ENCODE results near the gene PDK1.
"Not testable (repeated sequence)": the region's sequence is repeated elsewhere in the genome, so short reads cannot be mapped to it uniquely, and the experiment has no call there.

PDK1 gene

DNA sequence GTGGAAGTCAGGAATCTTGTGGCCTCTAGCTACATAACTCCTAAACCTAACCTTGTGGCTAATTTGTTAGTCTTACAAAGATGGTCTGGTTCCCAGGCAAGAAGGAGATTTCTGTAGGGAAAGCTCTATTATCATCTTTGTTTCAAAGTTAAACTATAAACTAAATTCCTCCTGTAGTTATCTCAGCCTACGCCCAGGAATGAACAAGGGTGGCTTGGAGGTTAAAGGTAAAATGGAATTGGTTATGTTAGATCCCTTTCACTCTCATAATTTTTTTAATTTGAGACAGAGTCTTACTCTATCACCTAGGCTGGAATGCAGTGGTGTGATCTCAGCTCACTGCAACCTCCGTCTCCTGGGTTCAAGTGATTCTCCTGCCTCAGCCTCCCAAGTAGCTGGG, 24.6 kb upstream of the PDK1 start:
- no peak overlapping the region for H3K4me3 ChIP-seq (replicated peaks; ENCODE audit: low read depth, low read length)
- TF ChIP-seq, protein P1, sequence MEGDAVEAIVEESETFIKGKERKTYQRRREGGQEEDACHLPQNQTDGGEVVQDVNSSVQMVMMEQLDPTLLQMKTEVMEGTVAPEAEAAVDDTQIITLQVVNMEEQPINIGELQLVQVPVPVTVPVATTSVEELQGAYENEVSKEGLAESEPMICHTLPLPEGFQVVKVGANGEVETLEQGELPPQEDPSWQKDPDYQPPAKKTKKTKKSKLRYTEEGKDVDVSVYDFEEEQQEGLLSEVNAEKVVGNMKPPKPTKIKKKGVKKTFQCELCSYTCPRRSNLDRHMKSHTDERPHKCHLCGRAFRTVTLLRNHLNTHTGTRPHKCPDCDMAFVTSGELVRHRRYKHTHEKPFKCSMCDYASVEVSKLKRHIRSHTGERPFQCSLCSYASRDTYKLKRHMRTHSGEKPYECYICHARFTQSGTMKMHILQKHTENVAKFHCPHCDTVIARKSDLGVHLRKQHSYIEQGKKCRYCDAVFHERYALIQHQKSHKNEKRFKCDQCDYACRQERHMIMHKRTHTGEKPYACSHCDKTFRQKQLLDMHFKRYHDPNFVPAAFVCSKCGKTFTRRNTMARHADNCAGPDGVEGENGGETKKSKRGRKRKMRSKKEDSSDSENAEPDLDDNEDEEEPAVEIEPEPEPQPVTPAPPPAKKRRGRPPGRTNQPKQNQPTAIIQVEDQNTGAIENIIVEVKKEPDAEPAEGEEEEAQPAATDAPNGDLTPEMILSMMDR (IDR thresholded peaks at IDR 0.05; ENCODE audit: insufficient read depth, low read length, poor library complexity, severe bottlenecking): no peak

DNA sequence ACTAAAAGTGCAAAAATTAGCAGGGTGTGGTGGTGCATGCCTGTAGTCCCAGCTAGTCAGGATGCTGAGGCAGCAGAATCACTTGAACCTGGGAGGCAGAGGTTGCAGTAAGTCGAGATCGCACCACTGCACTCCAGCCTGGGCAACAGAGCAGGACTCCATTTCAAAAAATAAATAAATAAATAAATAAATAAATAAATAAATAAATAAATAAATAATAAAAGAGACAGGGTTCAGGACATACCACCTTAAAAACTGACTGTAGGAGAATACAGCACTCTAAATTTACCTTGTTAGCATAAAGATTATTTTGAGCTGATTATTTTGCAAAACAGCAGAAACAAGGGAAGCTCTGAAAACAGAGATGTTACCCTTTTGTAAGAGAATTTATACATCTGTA, 23.4 kb upstream of the PDK1 start:
- H3K36me3 ChIP-seq (ENCODE audit: control insufficient read depth, insufficient read depth, low read length); DNase-seq (ENCODE audit: extremely low read depth, insufficient read length); H3K4me3 ChIP-seq (replicated peaks; ENCODE audit: low read depth, low read length); H3K27me3 ChIP-seq (replicated peaks; ENCODE audit: control insufficient read depth, insufficient read depth, low read length): not testable (repeated sequence)

More for the DNA sequence above, 24.6 kb upstream of the PDK1 start:
- no peak for DNase-seq (ENCODE audit: extremely low read depth, insufficient read length)
- Histone ChIP-seq H3K27me3 (replicated peaks; ENCODE audit: control insufficient read depth, insufficient read depth, low read length) (no peaks in the 10 kb centered on the region), H3K36me3 (ENCODE audit: control insufficient read depth, insufficient read depth, low read length) (no peaks in the 10 kb centered on the region)

DNA sequence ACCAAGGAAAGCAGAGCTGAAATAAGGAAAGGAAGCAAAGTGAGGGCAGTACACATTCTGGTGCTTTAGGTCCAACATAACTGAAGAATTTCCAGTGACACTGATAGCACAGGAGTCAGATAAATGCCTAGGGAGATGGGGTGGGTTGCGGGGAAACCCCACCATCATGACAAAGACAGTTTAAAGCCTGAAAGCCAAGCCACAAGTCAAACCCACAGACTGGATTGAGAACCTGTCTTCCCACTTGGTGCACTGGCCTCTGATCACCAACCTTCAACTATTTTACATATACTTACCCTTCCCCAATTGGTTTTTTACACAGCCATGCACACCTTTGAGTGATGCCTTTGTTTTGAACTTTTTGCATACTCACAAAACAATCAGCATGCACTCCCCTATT, 22.2 kb upstream of the PDK1 start:
- Histone ChIP-seq H3K36me3 (ENCODE audit: control insufficient read depth, insufficient read depth, low read length) (no peaks in the 10 kb centered on the region), H3K4me3 (replicated peaks; ENCODE audit: low read depth, low read length) (no peak overlapping the region), H3K27me3 (replicated peaks; ENCODE audit: control insufficient read depth, insufficient read depth, low read length) (no peaks in the 10 kb centered on the region)
- TF ChIP-seq, protein P1 (IDR thresholded peaks at IDR 0.05; ENCODE audit: insufficient read depth, low read length, poor library complexity, severe bottlenecking): no peak
- DNase-seq (ENCODE audit: extremely low read depth, insufficient read length): no peak

DNA sequence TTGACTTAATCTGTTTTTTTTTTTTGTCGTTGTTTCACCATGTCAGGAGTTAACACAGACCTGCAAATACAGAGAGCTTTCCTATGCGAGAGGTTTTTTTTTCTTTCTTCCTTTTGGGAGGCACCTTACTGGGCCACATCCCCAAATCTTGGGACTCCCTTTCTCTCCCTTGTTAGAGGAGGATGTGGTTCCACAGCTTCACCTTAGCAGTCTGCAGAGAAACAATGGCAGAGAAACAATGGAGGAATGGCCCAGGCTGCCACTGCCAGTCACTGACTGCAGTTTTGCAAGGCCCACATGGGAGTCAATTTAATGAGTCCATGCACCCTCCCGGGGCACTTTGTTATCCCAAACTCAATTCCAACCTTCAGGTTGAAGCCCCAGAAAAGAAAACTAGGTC, 20.8 kb upstream of the PDK1 start:
- no peak for DNase-seq (ENCODE audit: extremely low read depth, insufficient read length)
- TF ChIP-seq, protein P1 (IDR thresholded peaks at IDR 0.05; ENCODE audit: insufficient read depth, low read length, poor library complexity, severe bottlenecking): no peak
- Histone ChIP-seq H3K36me3 (ENCODE audit: control insufficient read depth, insufficient read depth, low read length) (no peaks in the 10 kb centered on the region), H3K4me3 (replicated peaks; ENCODE audit: low read depth, low read length) (no peak overlapping the region), H3K27me3 (replicated peaks; ENCODE audit: control insufficient read depth, insufficient read depth, low read length) (no peaks in the 10 kb centered on the region)

DNA sequence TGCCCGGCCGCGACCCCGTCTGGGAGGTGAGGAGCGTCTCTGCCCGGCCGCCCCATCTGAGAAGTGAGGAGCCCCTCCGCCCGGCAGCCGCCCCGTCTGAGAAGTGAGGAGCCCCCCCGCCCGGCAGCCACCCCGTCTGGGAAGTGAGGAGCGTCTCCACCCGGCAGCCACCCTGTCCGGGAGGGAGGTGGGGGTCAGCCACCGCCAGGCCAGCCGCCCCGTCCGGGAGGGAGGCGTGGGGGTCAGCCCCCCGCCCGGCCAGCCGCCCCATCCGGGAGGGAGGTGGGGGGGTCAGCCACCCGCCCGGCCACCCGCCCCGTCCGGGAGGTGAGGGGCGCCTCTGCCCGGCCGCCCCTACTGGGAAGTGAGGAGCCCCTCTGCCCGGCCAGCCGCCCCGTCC, 18.0 kb upstream of the PDK1 start:
- H3K36me3 ChIP-seq (ENCODE audit: control insufficient read depth, insufficient read depth, low read length); DNase-seq (ENCODE audit: extremely low read depth, insufficient read length); H3K4me3 ChIP-seq (replicated peaks; ENCODE audit: low read depth, low read length); H3K27me3 ChIP-seq (replicated peaks; ENCODE audit: control insufficient read depth, insufficient read depth, low read length): not testable (repeated sequence)

DNA sequence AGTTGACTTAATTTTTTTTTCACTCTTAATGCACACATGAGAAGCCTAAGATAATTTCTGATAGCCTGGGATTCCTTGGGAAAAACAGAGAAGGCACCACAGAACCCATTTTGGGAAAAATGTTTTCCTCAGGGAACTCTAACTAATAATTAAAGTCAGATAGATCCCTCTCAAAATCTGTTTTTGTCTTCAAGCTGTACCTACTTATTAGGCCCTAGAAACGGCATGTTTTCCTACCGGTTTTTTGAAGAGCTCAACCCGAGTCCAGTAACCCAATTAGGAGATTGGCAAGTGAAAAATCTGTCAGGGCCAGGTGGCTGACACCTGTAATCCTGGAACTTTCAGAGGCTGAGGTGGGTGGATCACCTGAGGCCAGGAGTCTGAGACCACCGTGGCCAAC, 16.1 kb upstream of the PDK1 start:
- H3K4me3 ChIP-seq (replicated peaks; ENCODE audit: low read depth, low read length): no peak overlapping the region
- TF ChIP-seq, protein P1 (IDR thresholded peaks at IDR 0.05; ENCODE audit: insufficient read depth, low read length, poor library complexity, severe bottlenecking): no peak
- H3K27me3 ChIP-seq (replicated peaks; ENCODE audit: control insufficient read depth, insufficient read depth, low read length): no peaks in the 10 kb centered on the region
- no peak for DNase-seq (ENCODE audit: extremely low read depth, insufficient read length)
- H3K36me3 ChIP-seq (ENCODE audit: control insufficient read depth, insufficient read depth, low read length): no peaks in the 10 kb centered on the region

DNA sequence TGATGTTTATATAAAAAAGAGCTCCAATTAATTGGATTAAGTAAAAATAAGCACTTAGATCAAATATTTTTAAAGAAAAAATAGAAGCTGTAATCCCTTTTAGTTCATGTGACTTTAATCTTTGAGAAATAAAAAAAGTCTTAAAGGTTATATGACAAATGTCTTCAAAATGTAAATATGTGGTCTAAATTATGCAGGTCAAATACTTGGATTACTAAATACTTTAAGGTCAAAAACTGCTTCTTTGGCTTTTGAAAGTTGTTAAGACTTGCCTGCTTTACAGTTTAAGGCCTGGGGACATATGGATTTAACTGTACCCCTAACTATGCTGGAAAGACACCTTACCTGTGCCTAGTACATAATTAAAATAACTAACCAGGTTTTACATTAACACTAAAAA, 15.5 kb upstream of the PDK1 start:
- H3K27me3 ChIP-seq (replicated peaks; ENCODE audit: control insufficient read depth, insufficient read depth, low read length): no peaks in the 10 kb centered on the region
- H3K36me3 ChIP-seq (ENCODE audit: control insufficient read depth, insufficient read depth, low read length): no peaks in the 10 kb centered on the region
- no peak overlapping the region for H3K4me3 ChIP-seq (replicated peaks; ENCODE audit: low read depth, low read length)
- TF ChIP-seq, protein P1 (IDR thresholded peaks at IDR 0.05; ENCODE audit: insufficient read depth, low read length, poor library complexity, severe bottlenecking): no peak
- DNase-seq (ENCODE audit: extremely low read depth, insufficient read length): no peak

All from GM06990 (cell line).